GDM1 (cell line): ENCODE data around the gene ANTXR1.

ENCODE experiments used
- DNase-seq: peaks from one replicate; lab custom pipeline; 2025; lab: John Stamatoyannopoulos, UW

Gene ANTXR1

DNA sequence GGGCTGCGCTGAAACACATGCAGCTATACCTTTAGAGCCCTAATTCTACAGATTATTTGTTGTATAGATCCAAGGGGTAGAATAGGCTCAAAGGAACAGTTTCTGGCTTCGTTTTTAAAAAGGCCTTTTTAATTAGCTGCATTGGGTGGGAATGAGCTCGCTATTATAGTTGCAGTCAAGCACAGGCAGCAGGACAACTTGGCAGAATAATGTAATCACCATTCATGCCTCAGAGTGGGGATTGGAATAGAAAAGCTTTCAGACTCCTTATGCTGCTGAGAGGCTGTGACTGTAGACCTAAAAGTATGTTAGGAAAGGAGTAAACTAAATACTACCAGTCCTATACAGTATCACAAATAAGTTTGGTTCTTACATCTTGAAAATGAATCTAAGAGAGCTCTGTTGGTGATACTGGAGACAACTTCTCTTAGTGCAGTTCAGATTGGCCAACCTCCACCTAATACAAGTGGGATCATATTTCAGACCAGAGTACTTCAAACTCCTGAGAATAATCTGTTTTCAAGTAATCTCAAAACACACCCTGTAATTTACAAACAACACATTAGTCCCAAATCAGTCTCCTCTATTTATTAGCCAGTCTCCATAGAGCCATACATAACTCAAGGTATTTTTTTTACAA is 121.4 kb downstream of the ANTXR1 start:
- DNase-seq, result no peak

DNA sequence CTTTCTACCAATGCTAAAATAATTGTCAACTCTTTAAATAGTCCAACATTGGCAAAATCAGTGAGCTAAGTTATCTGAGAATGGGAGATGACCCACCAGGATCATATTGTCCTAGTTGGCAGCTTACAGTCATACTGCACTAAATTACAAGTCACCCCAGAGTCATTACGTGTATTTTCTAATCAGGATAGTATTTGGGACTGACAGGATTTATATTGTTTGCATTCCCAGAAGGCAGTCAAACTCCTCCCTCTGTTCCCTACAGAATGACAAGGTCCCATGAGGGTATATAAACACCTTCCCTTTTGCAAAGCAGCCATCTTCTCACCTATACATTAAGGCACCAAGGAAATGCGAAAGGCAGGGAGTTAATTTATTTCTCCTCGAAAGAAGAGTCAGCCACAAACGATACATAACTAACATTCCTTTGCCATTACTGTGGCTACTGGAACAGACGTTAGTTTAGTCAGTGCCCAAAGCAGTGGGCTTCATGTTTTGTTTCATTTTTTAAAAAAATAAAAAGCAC is 125.3 kb downstream of the ANTXR1 start:
- DNase-seq, result no peak

DNA sequence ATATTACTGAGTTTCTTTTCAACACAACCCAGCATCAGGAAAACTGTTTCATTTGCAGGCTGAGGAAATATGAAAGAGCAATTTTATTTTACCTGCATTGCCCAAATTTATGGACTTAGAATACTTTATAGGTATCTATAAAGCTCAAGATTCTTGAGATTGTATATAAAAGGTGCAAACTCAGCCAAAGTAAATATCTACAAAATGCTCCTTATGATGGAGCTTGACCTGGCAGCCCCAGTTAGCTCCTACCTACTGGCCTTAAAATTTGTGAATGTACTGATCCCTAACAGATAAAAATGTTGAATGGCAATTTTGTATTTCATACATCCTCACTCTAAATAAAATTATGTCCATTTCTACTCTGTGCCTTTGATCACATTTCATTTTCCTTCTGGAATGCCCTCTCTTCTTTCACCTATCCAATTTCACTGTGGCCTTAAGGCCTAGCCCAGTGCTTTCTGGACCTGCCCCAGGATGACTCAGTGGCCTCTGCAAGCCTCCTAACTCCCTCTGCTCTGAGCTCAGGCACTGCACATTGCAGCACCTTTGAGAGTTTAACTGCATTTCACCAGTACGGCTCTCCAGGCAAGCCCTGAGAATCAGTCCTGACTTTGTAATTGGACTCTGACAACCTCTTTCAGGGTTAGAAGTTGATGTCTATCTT is 125.9 kb downstream of the ANTXR1 start:
- no peak for DNase-seq

DNA sequence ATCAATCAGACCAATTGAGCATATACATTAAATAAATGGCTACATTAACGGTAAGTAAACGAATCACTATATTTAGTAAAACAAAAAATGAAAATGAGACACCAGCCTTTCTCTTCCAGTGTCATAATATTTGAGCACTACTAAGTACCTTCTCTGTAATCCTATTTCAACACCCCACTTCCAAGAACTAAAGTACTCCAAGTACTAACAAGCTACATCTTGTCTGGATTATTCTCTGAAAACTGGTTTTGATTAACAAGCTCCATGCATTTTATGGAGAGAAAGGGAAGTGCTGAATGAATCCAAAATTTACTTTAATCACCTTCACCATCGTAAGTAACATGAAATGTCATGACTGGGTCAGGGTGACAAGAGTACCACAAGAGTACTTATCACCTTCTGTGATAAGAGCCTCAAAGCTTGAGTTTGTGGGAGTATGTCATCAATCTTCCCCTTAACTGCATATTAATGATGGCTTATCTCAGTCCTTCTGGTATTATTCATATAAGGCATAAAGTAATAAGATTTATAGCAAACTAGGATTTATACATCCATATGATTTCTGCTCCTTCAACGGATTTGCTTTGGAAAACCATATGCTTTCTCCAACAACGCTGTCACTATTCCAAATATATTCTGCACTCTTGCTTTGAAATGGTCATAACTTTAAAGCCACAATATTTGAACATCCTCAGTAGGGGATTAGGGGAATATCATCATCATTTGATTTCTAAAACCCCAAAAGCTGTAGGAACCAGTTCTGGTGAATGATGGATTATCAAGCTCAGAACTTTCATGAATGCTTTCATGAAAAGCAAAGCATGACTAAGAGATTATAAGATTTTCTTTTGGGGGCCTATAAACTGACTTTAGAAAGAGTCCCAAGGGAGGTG is 127.0 kb downstream of the ANTXR1 start:
- DNase-seq, result no peak

GRCh38 chr2:69141061-69141460 is 128.1 kb downstream of the ANTXR1 start:
- no peak for DNase-seq

- no peak for DNase-seq
Observed at GRCh38 chr2:69143748-69144360, 130.9 kb downstream of the ANTXR1 start.

- DNase-seq, result no peak
Observed at GRCh38 chr2:69145204-69145603, 132.2 kb downstream of the ANTXR1 start.

DNA sequence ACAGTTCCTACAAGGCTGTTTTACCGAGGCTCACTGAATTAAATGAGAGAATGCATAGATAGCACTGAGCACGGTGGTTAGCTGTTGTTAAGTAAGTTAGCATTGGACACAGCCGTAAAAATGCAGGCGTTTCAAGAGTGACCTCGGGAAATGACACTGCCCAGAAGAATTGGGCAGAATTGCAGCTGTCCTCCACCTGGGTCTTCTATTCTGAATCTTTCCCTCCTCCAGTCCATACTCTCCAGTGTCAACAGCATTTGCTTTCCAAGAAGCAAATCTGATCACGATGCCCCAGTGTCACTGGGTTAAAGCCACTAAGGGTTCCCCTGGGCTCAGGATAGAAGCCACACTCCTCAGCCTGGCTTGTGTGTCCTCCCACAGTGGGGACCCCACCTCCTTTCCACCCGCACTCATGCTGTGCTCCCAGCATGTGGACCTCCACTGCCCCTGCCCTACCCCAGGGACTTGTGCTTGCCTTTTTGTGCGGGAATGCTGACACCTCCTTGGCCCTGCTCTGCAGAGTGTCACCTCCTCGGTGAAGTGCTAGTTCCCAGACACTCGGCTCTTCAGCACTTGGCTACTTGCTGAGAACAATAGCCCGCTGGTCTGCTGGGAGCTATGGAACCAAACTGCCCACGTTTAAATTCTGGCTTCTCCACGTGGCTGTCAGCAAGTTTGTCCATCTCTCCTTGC is 135.0 kb downstream of the ANTXR1 start:
- DNase-seq, result no peak

- no peak for DNase-seq
Observed at GRCh38 chr2:69149631-69150215, 136.7 kb downstream of the ANTXR1 start.

- DNase-seq, result no peak
Observed at GRCh38 chr2:69151931-69152330, 139.0 kb downstream of the ANTXR1 start.

- no peak for DNase-seq
Observed at GRCh38 chr2:69152847-69153583, 140.0 kb downstream of the ANTXR1 start.

- DNase-seq, result no peak
Observed at GRCh38 chr2:69154106-69154505, 141.1 kb downstream of the ANTXR1 start.

GRCh38 chr2:69156624-69157023 is 143.6 kb downstream of the ANTXR1 start:
- no peak for DNase-seq

DNA sequence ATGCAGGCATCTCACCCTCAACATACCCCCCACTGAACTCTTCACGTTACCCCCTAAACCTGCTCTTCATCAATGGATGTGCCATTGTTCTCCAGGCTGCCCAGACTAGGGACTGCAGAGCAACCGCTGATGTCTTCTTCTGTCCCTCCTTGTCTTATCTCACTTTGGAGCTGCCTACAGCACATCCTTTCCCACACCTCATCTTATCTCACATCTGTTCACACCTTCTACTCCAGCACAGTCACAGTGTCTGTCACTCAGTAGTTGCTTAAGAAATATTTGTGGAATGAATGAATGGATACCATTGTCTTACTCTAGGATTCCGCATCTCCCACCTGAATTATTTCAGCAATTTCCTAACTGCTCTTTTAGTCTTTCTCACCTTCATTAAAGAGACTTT is 144.5 kb downstream of the ANTXR1 start:
- no peak for DNase-seq

DNA sequence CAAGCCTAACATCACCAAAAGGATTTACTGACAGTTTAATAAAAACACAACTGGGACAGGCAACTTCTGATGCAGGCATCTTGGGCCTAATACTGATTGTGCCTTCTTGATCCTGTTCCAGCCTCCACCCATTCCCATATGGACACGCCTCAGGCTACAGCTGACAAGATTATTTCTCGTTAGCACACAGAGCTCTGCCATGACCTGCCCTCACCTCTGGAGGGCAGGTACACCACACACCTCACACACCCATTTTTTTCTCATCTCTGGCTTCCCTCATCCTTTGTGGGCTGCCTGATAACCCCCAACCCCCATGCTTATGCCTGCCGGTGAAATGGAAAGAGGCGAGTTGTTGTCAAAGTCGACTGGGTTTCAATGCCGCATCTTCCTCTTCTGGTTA is 147.0 kb downstream of the ANTXR1 start:
- DNase-seq, result no peak

- no peak for DNase-seq
Observed at GRCh38 chr2:69162057-69162456, 149.1 kb downstream of the ANTXR1 start.

GRCh38 chr2:69163109-69163508 is 150.1 kb downstream of the ANTXR1 start:
- DNase-seq, result peak; percentile 72

DNA sequence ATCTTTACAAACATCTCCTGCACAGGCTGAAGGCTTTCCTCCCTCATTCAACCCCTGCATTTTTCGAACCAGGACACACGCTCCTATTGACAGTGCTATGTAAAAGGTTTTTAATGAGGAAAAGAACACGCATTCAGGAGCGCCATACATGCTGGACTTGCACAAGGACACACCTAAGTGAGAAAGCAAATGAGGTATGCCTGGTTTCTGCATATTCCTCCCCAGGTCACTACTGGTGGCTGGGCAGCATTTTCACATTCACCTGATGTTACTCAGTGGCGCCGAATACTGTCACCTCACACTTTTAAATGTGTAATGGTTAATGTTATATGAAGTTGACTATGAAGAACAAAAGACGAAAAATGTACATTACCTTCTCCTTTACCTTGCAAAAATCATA is 150.6 kb downstream of the ANTXR1 start:
- DNase-seq, result no peak

DNA sequence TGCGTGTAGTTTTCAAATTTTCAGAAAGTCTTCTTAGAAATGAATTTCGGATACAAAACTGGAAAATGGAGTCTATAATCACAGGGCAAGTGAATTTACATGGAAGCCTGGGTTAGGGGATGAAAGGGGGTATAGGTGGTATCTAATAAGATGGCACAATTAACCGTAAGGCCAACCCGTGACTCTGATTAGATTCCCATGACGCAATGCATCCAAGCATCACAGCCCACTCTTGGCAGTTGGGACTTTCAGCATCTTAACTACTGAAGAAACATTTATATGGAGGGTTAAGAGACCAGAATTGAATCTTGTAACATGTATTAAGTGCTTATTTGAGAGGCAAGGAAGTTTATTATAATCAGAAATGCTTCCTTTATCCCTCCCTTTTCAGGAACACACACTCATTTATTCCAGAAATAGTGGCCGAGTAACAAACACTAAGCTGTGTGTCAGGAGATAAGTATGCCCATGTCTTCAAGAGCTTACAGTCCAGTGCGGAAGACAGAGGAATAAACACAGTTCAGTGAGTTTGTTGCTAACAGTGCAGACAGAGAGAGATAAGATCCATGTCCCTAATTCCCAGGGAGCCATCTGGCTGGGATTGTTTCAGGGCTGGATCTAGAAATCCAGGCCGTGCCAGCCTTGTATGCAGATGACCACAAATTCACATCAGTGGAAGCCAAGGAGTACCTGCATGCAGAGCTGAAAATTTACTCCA is 151.2 kb downstream of the ANTXR1 start:
- DNase-seq, result no peak
